ENCODE results near the gene ZNF362.

DNA sequence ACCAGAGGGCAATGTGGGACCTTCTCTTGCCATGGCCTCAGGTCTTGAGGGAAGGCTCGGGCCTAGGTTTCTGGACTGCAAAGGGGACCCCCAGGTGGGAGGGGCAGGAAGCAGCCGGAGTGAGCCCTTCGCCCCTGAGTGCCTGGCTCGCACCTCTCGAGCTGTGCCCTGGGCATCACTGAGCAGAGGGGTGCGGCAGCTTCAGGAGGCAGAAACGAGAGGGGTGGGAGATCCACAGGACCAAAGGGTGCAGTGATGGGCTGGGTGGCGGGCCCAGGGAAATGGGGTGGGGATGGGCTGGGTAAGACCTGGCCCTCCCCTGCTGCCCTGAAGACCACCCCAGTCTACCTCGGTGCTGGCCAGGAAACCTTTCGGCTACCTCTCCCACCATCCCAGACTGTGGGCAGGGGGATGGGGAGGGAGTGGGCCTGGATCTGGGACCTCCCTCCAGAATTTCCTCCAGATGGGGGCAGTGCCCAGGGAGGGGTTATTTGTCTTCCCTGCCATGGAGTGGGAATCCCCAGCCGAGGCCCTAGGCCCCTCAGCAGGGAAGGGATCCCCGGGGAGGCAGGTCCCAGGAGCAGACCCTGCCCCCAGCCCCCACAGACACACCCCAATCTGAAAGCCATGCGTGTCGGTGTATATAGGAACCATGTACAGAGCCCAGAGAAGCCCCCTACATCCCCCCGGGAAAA is 43.3 kb downstream of the ZNF362 start:
- TF ChIP-seq, protein P1, sequence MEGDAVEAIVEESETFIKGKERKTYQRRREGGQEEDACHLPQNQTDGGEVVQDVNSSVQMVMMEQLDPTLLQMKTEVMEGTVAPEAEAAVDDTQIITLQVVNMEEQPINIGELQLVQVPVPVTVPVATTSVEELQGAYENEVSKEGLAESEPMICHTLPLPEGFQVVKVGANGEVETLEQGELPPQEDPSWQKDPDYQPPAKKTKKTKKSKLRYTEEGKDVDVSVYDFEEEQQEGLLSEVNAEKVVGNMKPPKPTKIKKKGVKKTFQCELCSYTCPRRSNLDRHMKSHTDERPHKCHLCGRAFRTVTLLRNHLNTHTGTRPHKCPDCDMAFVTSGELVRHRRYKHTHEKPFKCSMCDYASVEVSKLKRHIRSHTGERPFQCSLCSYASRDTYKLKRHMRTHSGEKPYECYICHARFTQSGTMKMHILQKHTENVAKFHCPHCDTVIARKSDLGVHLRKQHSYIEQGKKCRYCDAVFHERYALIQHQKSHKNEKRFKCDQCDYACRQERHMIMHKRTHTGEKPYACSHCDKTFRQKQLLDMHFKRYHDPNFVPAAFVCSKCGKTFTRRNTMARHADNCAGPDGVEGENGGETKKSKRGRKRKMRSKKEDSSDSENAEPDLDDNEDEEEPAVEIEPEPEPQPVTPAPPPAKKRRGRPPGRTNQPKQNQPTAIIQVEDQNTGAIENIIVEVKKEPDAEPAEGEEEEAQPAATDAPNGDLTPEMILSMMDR (IDR thresholded peaks at IDR 0.05; ENCODE audit: poor library complexity), result no peak
- no peak for TF ChIP-seq EZH2 (IDR thresholded peaks at IDR 0.05; ENCODE audit: borderline replicate concordance)
- no peak for TF ChIP-seq EZH2phosphoT487 (IDR thresholded peaks at IDR 0.05; ENCODE audit: low read depth, severe bottlenecking, unreplicated experiment)

Data from hepatocyte (in vitro differentiated cells).